HEK293 (cell line): ENCODE measurements around the gene PIP4K2C.

ENCODE experiments used
- CTCF ChIP-seq: fragments of 450-650 bp; formaldehyde crosslinking; IDR thresholded peaks from 2 replicates; pipeline ENCODE4 v1.5.1; 2016; ENCODE audit warnings: missing biosample characterization, missing genetic modification characterization
- FEZF1 ChIP-seq: fragments of 450-650 bp; formaldehyde crosslinking; IDR thresholded peaks from 2 replicates; pipeline ENCODE4 v1.5.1; 2016; ENCODE audit warnings: missing biosample characterization, missing genetic modification characterization
- PBX3 ChIP-seq: sonication (generic); formaldehyde crosslinking; IDR thresholded peaks from 2 replicates; pipeline ENCODE4 v1.8.1; 2022; ENCODE audit warnings: mild to moderate bottlenecking, moderate library complexity, missing genetic modification reagents
- SETDB1 ChIP-seq: IDR thresholded peaks from one replicate; pipeline ENCODE4 v1.6.1; 2017; ENCODE audit warnings: mild to moderate bottlenecking, low read length, moderate library complexity, mixed read lengths; ENCODE audit not compliant: insufficient read length
- ZNF394 ChIP-seq: fragments of 450-650 bp; formaldehyde crosslinking; IDR thresholded peaks from 2 replicates; pipeline ENCODE4 v1.5.1; 2016; ENCODE audit warnings: missing biosample characterization, missing genetic modification characterization, mild to moderate bottlenecking, moderate library complexity, borderline replicate concordance
- ZNF776 ChIP-seq: fragments of 450-650 bp; formaldehyde crosslinking; IDR thresholded peaks from 2 replicates; pipeline ENCODE4 v1.5.0; 2017; ENCODE audit warnings: missing biosample characterization, missing genetic modification characterization, borderline replicate concordance

GRCh38 chr12:57547288-57548012 is 43.5 kb upstream of the PIP4K2C start:
- TF ChIP-seq SETDB1 (no peak), FEZF1 (tag by site-specific recombination) (no peak), CTCF (tag by site-specific recombination) (no peak), ZNF394 (tag by site-specific recombination) (no peak), PBX3 (no peak), ZNF776 (tag by site-specific recombination) (no peak)
